H1 (cell line): ENCODE results near the gene BDKRB1. TPM values are rescaled to one million over a fixed set of nuclear protein-coding genes. Genes with fewer than 3 reads are reported as not detected.
A peak's percentile ranks its signal among the peaks of the same experiment; 100 is the strongest.

ENCODE experiments used
- CTCF ChIA-PET: fragments of 300-600 bp; sonication (Branson Sonifier 250); formaldehyde crosslinking; loops from one replicate; lab custom pipeline; 2021; ENCODE audit not compliant: partially characterized antibody; lab: Charles Lee
- POLR2A ChIA-PET: fragments of 300-600 bp; sonication (Branson Sonifier 250); formaldehyde crosslinking; loops from one replicate; lab custom pipeline; 2021; ENCODE audit warnings: inconsistent platforms; ENCODE audit not compliant: partially characterized antibody; lab: Charles Lee
- DNase-seq, 2 experiments: peaks; one replicate each; pipeline versions ENCODE4 v3.0.0 to v3.0.0-alpha.2; 2010 to 2022; ENCODE audit warnings: low spot score in 2 of 2, low read depth in 1 of 2, mixed read lengths in 1 of 2
- FAIRE-seq: peaks from 2 replicates; lab custom pipeline; 2011; peaks lifted over from hg19 to GRCh38; lab: Jason Lieb, UNC
- H2AFZ ChIP-seq: 2 replicates; pipeline ENCODE4 v1.8.1; 2012; ENCODE audit warnings: low read length, inconsistent platforms
- H2AK5ac ChIP-seq: 2 replicates; pipeline ENCODE4 v1.6.1; 2013; ENCODE audit warnings: low read depth, low read length
- H2BK120ac ChIP-seq: replicated peaks from 2 replicates; pipeline ENCODE3; 2013; ENCODE audit warnings: low read depth, low read length, inconsistent platforms
- H2BK12ac ChIP-seq: 2 replicates; pipeline ENCODE4 v1.6.1; 2013; ENCODE audit warnings: low read depth, low read length
- H2BK15ac ChIP-seq: 2 replicates; pipeline ENCODE4 v1.6.1; 2013; ENCODE audit warnings: low read length
- H2BK20ac ChIP-seq: 2 replicates; pipeline ENCODE4 v1.6.1; 2013; ENCODE audit warnings: low read length
- H2BK5ac ChIP-seq: 2 replicates; pipeline ENCODE4 v1.6.1; 2013; ENCODE audit warnings: low read depth, low read length
- H3K14ac ChIP-seq: 2 replicates; pipeline ENCODE4 v1.6.1; 2013; ENCODE audit warnings: inconsistent platforms; ENCODE audit not compliant: insufficient read length
- H3K18ac ChIP-seq: 2 replicates; pipeline ENCODE4 v1.6.1; 2013; ENCODE audit warnings: low read length; ENCODE audit errors: extremely low read depth
- H3K23ac ChIP-seq: 2 replicates; pipeline ENCODE4 v1.6.1; 2013; ENCODE audit warnings: inconsistent platforms; ENCODE audit not compliant: insufficient read length
- H3K23me2 ChIP-seq: 2 replicates; pipeline ENCODE4 v1.6.1; 2013; ENCODE audit warnings: low read depth, low read length
- H3K27ac ChIP-seq: 2 replicates; pipeline ENCODE4 v1.6.1; 2011; ENCODE audit warnings: low read depth, low read length, inconsistent platforms
- H3K27me3 ChIP-seq, 4 experiments: replicated peaks in 1 of 4; 1 replicate in 1 of 4; 2 replicates in 3 of 4; pipeline versions ENCODE4 v1.6.1 to v1.8.1; 2011 to 2013; ENCODE audit warnings: low read length in 3 of 4, mild to moderate bottlenecking in 3 of 4, inconsistent platforms in 2 of 4, mixed read lengths in 2 of 4, moderate library complexity in 1 of 4; ENCODE audit not compliant: control insufficient read depth in 3 of 4, insufficient read depth in 3 of 4; ENCODE audit errors: extremely low read depth in 1 of 4
- H3K36me3 ChIP-seq, 4 experiments: 2 replicates each; pipeline versions ENCODE4 v1.6.1 to v1.8.1; 2011 to 2013; ENCODE audit warnings: mild to moderate bottlenecking in 4 of 4, low read length in 3 of 4, moderate library complexity in 2 of 4, control low read depth in 1 of 4, inconsistent platforms in 1 of 4; ENCODE audit not compliant: insufficient read depth in 4 of 4, control insufficient read depth in 2 of 4
- H3K4ac ChIP-seq: replicated peaks from 2 replicates; pipeline ENCODE3; 2013; ENCODE audit warnings: low read length, low read depth, mixed read lengths, inconsistent platforms; ENCODE audit not compliant: insufficient read length
- H3K4me1 ChIP-seq, 4 experiments: replicated peaks in 1 of 4; 1 replicate in 1 of 4; 2 replicates in 3 of 4; pipeline versions ENCODE4 v1.6.1 to v1.8.1; 2011 to 2013; ENCODE audit warnings: low read length in 3 of 4, inconsistent platforms in 2 of 4, mixed read lengths in 1 of 4; ENCODE audit not compliant: insufficient read depth in 4 of 4, control insufficient read depth in 3 of 4
- H3K4me2 ChIP-seq, 2 experiments: 2 replicates each; pipeline versions ENCODE4 v1.6.1 to v1.8.1; 2011 to 2013; ENCODE audit warnings: low read depth in 2 of 2, low read length in 2 of 2, control low read depth in 1 of 2, inconsistent platforms in 1 of 2, mild to moderate bottlenecking in 1 of 2; ENCODE audit not compliant: insufficient read depth in 1 of 2
- H3K4me3 ChIP-seq, 4 experiments: fragments of 200-600, 300-600 bp in 1 of 4; sonication (generic), shearing (Covaris generic), sonication (Bioruptor Twin) in 1 of 4; 2 replicates each; pipeline versions ENCODE4 v1.5.1 to v1.8.1; 2011 to 2016; ENCODE audit warnings: low read length in 4 of 4, low read depth in 3 of 4, control low read depth in 2 of 4, inconsistent platforms in 2 of 4, mild to moderate bottlenecking in 2 of 4, mixed read lengths in 1 of 4, moderate library complexity in 1 of 4; ENCODE audit not compliant: insufficient read depth in 2 of 4; ENCODE audit errors: extremely low read depth in 1 of 4
- H3K56ac ChIP-seq: replicated peaks from 2 replicates; pipeline ENCODE3; 2013; ENCODE audit warnings: low read depth, mild to moderate bottlenecking, mixed read lengths, low read length, inconsistent platforms; ENCODE audit not compliant: insufficient read length
- H3K79me1 ChIP-seq: 2 replicates; pipeline ENCODE4 v1.6.1; 2013; ENCODE audit warnings: low read depth, low read length, control low read depth
- H3K79me2 ChIP-seq, 2 experiments: 2 replicates each; pipeline versions ENCODE4 v1.6.1 to v1.8.1; 2012 to 2013; ENCODE audit warnings: low read length in 2 of 2, mild to moderate bottlenecking in 2 of 2, inconsistent platforms in 1 of 2; ENCODE audit not compliant: insufficient read depth in 2 of 2, control insufficient read depth in 1 of 2
- H3K9ac ChIP-seq, 4 experiments: replicated peaks in 1 of 4; 1 replicate in 1 of 4; 2 replicates in 3 of 4; pipeline versions ENCODE4 v1.6.1 to v1.8.1; 2011 to 2013; ENCODE audit warnings: low read depth in 3 of 4, low read length in 3 of 4, control low read depth in 2 of 4, mild to moderate bottlenecking in 2 of 4, moderate library complexity in 2 of 4, inconsistent platforms in 1 of 4; ENCODE audit errors: extremely low read depth in 1 of 4
- H3K9me3 ChIP-seq, 2 experiments: 2 replicates each; pipeline versions ENCODE4 v1.6.1 to v1.8.1; 2012 to 2013; ENCODE audit warnings: mild to moderate bottlenecking in 2 of 2, moderate library complexity in 2 of 2, control low read depth in 1 of 2, inconsistent platforms in 1 of 2, low read depth in 1 of 2, low read length in 1 of 2, mixed read lengths in 1 of 2; ENCODE audit not compliant: insufficient read depth in 2 of 2
- H4K20me1 ChIP-seq, 2 experiments: replicated peaks in 1 of 2; 2 replicates each; pipeline versions ENCODE3 to v1.8.1; 2011 to 2013; ENCODE audit warnings: inconsistent platforms in 2 of 2, low read length in 2 of 2, mild to moderate bottlenecking in 1 of 2; ENCODE audit not compliant: insufficient read depth in 2 of 2, control insufficient read depth in 1 of 2
- H4K5ac ChIP-seq: 2 replicates; pipeline ENCODE4 v1.6.1; 2013; ENCODE audit warnings: low read length, low read depth, mixed read lengths, inconsistent platforms; ENCODE audit not compliant: insufficient read length
- H4K8ac ChIP-seq: 2 replicates; pipeline ENCODE4 v1.8.0; 2013; ENCODE audit warnings: mild to moderate bottlenecking, moderate library complexity, low read length, inconsistent platforms; ENCODE audit not compliant: insufficient read depth; ENCODE audit errors: extremely low read depth
- H4K91ac ChIP-seq: replicated peaks from 2 replicates; pipeline ENCODE3; 2013; ENCODE audit warnings: low read length, mixed read lengths, inconsistent platforms; ENCODE audit not compliant: insufficient read length
- CTBP2 ChIP-seq: IDR thresholded peaks from 2 replicates; pipeline ENCODE4 v1.7.0; 2011; ENCODE audit warnings: borderline replicate concordance, mild to moderate bottlenecking, moderate library complexity, mixed read lengths, low read length; ENCODE audit not compliant: insufficient read depth, insufficient read length
- JUND ChIP-seq: IDR thresholded peaks from 2 replicates; pipeline ENCODE4 v1.6.1; 2011; ENCODE audit warnings: mild to moderate bottlenecking, improper control_type of control experiment, low read length
- TEAD4 ChIP-seq: IDR thresholded peaks from 2 replicates; pipeline ENCODE4 v1.6.1; 2012; ENCODE audit warnings: low read depth, low read length, inconsistent platforms, mixed read lengths
- WGBS, 2 experiments: shearing (Covaris generic) in 1 of 2; methylation state at CpG; one replicate each; pipeline versions ENCODE4 v1.1.6 to v1.1.7; 2013 to 2015; ENCODE audit warnings: low lambda C conversion rate in 2 of 2, mixed read lengths in 2 of 2, inconsistent platforms in 1 of 2, low coverage in 1 of 2, missing lambda C conversion rate in 1 of 2; ENCODE audit not compliant: insufficient replicate concordance in 2 of 2, insufficient coverage in 1 of 2, insufficient read length in 1 of 2; ENCODE audit errors: extremely low coverage in 1 of 2, missing lambda C conversion rate in 1 of 2; 5-methylcytosine and 5-hydroxymethylcytosine counted together
- polyA plus RNA-seq, 7 experiments: library from polyadenylated mRNA; depleted of rRNA in 3 of 7; stranded (reverse) in 5 of 7; unstranded in 2 of 7; fragments of >200 nt in 5 of 7; fragments of 200-250 nt in 2 of 7; gene quantifications; 1 replicate in 5 of 7; 2 replicates in 1 of 7; 4 replicates in 1 of 7; pipeline versions ENCODE4 v1.2.1 to v1.2.3, GENCODE V29; 2011 to 2013; ENCODE audit warnings: missing spikeins in 2 of 7, mixed read lengths in 2 of 7
- total RNA-seq: library from RNA; stranded (reverse); fragmentation: NEBNext Ultra II Directional; extraction: Animal tissue kit (Norgen Biotek cat#: 25700); gene quantifications from 2 replicates; pipeline ENCODE4 v1.2.1, GENCODE V29; 2021

The BDKRB1 gene
- total and polyA plus RNA-seq, 2 of the 8 experiments (the other 6 are each of a cell fraction or from before 2014, with no cell fraction given): 0.27 TPM; not detected in 1

GRCh38 chr14:96252999-96253539 lies 2.9 kb upstream of the BDKRB1 start:
- no peak overlapping the region for H3K56ac ChIP-seq
- no peak overlapping the region for H2BK15ac ChIP-seq
- H4K8ac ChIP-seq: no peak overlapping the region
- no peaks in the 10 kb centered on the region for H3K9me3 ChIP-seq
- no peak overlapping the region for H3K4me2 ChIP-seq
- no peak overlapping the region for H3K23ac ChIP-seq
- H2BK5ac ChIP-seq: no peak overlapping the region
- no peak overlapping the region for H3K14ac ChIP-seq
- H2AK5ac ChIP-seq: no peak overlapping the region
- H2BK20ac ChIP-seq: no peak overlapping the region
- H3K4ac ChIP-seq: no peak overlapping the region
- H3K27ac ChIP-seq: no peak overlapping the region
- ChIA-PET POLR2A (no interaction called here), CTCF (interaction anchor here (0.6 to 6.0 kb wide), 9 partner anchors 9 to 189 kb away, joined by 3 to 23 read pairs (median 3); no protein-coding TSS in a partner anchor)
- H4K91ac ChIP-seq: no peak overlapping the region
- H3K27me3 ChIP-seq: no peaks in the 10 kb centered on the region
- H2AFZ ChIP-seq: no peak overlapping the region
- no peak overlapping the region for H2BK12ac ChIP-seq
- no peaks in the 10 kb centered on the region for H3K23me2 ChIP-seq
- H3K79me1 ChIP-seq: no peaks in the 10 kb centered on the region
- H3K4me3 ChIP-seq: no peak overlapping the region
- peak in 1 of 2 experiments; percentile 21 for DNase-seq
- H2BK120ac ChIP-seq: no peak overlapping the region
- no peak for FAIRE-seq
- peaks cover 0 to 4% (median 2%) of the 10 kb centered on the region in 4 experiments; a peak in 3 of 7 replicates for H3K4me1 ChIP-seq
- H3K9ac ChIP-seq: no peak overlapping the region
- no peak overlapping the region for H4K5ac ChIP-seq
- no peak overlapping the region for H3K18ac ChIP-seq
- H3K36me3 ChIP-seq: no peaks in the 10 kb centered on the region
- H3K79me2 ChIP-seq: no peaks in the 10 kb centered on the region
- no peaks in the 10 kb centered on the region for H4K20me1 ChIP-seq
- TF ChIP-seq TEAD4: peak; percentile 29; the same call in 1 of the 2 replicates
- TF ChIP-seq CTBP2: no peak
- TF ChIP-seq JUND: peak; percentile 76; the same call in 1 of the 2 replicates
- 87% methylated on average over 9 of the region's 9 CpGs; no CpG with 5 or more reads in 1 of the 2 experiments for WGBS, 2 experiments
